GM06990 (cell line): Measurements from ENCODE around the gene SLC12A7.

Experiments used
- DNase-seq: peaks from one replicate; pipeline ENCODE4 v3.0.0-alpha.2; 2011; ENCODE audit not compliant: insufficient read length; ENCODE audit errors: extremely low read depth
- H3K27me3 ChIP-seq: replicated peaks from 2 replicates; pipeline ENCODE4 v1.6.0; 2011; ENCODE audit warnings: low read length; ENCODE audit not compliant: control insufficient read depth, insufficient read depth
- H3K36me3 ChIP-seq: 2 replicates; pipeline ENCODE4 v1.5.1; 2011; ENCODE audit warnings: low read length; ENCODE audit not compliant: control insufficient read depth, insufficient read depth
- H3K4me3 ChIP-seq: replicated peaks from 2 replicates; pipeline ENCODE4 v1.5.1; 2011; ENCODE audit warnings: low read depth, mild to moderate bottlenecking, control low read depth, low read length
- CTCF ChIP-seq: IDR thresholded peaks from 2 replicates; pipeline ENCODE4 v1.5.1; 2011; ENCODE audit warnings: low read length, control low read depth, mild to moderate bottlenecking, inconsistent platforms; ENCODE audit not compliant: insufficient read depth, poor library complexity, severe bottlenecking

The SLC12A7 gene

GRCh38 chr5:1125030-1125357 is 13.1 kb upstream of the SLC12A7 start:
- H3K4me3 ChIP-seq, result no peak overlapping the region
- TF ChIP-seq CTCF, result no peak
- no peak for DNase-seq

GRCh38 chr5:1124205-1125029 is 12.6 kb upstream of the SLC12A7 start:
- no peaks in the 10 kb centered on the region for H3K27me3 ChIP-seq
- DNase-seq, result no peak
- H3K36me3 ChIP-seq, result no peaks in the 10 kb centered on the region
- H3K4me3 ChIP-seq, result no peak overlapping the region
- no peak for TF ChIP-seq CTCF

More at GRCh38 chr5:1125030-1125357, 13.1 kb upstream of the SLC12A7 start:
- Histone ChIP-seq H3K27me3 (no peaks in the 10 kb centered on the region), H3K36me3 (no peaks in the 10 kb centered on the region)

GRCh38 chr5:1123418-1124147 is 11.7 kb upstream of the SLC12A7 start:
- H3K4me3 ChIP-seq, result no peak overlapping the region
- H3K27me3 ChIP-seq, result no peaks in the 10 kb centered on the region
- DNase-seq, result no peak
- no peak for TF ChIP-seq CTCF
- no peaks in the 10 kb centered on the region for H3K36me3 ChIP-seq

- no peak for DNase-seq
- H3K4me3 ChIP-seq, result no peak overlapping the region
- TF ChIP-seq CTCF, result no peak
- no peaks in the 10 kb centered on the region for H3K36me3 ChIP-seq
- no peaks in the 10 kb centered on the region for H3K27me3 ChIP-seq
Observed at GRCh38 chr5:1122511-1123294, 10.8 kb upstream of the SLC12A7 start.

- no peaks in the 10 kb centered on the region; the same call in 1 of the 2 replicates for H3K27me3 ChIP-seq
- TF ChIP-seq CTCF, result no peak
- H3K36me3 ChIP-seq, result no peaks in the 10 kb centered on the region
- DNase-seq, result no peak
- no peak overlapping the region for H3K4me3 ChIP-seq
Observed at GRCh38 chr5:1121891-1122290, 10.0 kb upstream of the SLC12A7 start.
